K562 (cell line): Measurements from ENCODE around the gene KCNH2. TPM values are rescaled to one million over a fixed set of nuclear protein-coding genes. Genes with fewer than 3 reads are reported as not detected.
A peak's percentile ranks its signal among the peaks of the same experiment; 100 is the strongest.

ENCODE experiments used
- CHD1 ChIP-seq: fragments of 200-600 bp; sonication (generic); IDR thresholded peaks from one replicate; pipeline ENCODE4 v1.6.1; 2012; ENCODE audit warnings: mild to moderate bottlenecking, moderate library complexity, low read length, inconsistent platforms
- DMBX1 ChIP-seq: fragments of 250-450 bp; sonication (Bioruptor Pico); IDR thresholded peaks from 2 replicates; pipeline ENCODE4 v1.8.0; 2022; ENCODE audit warnings: inconsistent platforms, mild to moderate bottlenecking, moderate library complexity, borderline replicate concordance
- ELK1 ChIP-seq: sonication (generic); formaldehyde crosslinking; IDR thresholded peaks from 2 replicates; pipeline ENCODE4 v1.8.1; 2022; ENCODE audit warnings: missing genetic modification reagents
- GABPA ChIP-seq: fragments of 200-800 bp; sonication (Bioruptor generic); conservative IDR thresholded peaks from 2 replicates; pipeline ENCODE4 v1.6.1; 2016; ENCODE audit warnings: low read depth, missing genetic modification characterization, missing compliant biosample characterization
- GTF2F1 ChIP-seq: IDR thresholded peaks from 2 replicates; pipeline ENCODE4 v1.6.1; 2011; ENCODE audit warnings: low read depth, low read length, improper control_type of control experiment
- HES1 ChIP-seq: fragments of 450-650 bp; IDR thresholded peaks from 2 replicates; pipeline ENCODE4 v1.6.1; 2016; ENCODE audit warnings: low read depth, mild to moderate bottlenecking, moderate library complexity
- HMGN3 ChIP-seq: IDR thresholded peaks from 2 replicates; pipeline ENCODE4 v1.6.1; 2011; ENCODE audit warnings: borderline replicate concordance, low read depth, mild to moderate bottlenecking, mixed read lengths, low read length; ENCODE audit not compliant: insufficient read length; ENCODE audit errors: extremely low read depth
- KLF6 ChIP-seq: fragments of 250-450 bp; sonication (Bioruptor Pico); IDR thresholded peaks from 2 replicates; pipeline ENCODE4 v1.4.0; 2020; ENCODE audit warnings: mild to moderate bottlenecking, moderate library complexity, borderline replicate concordance
- NFE2L1 ChIP-seq: fragments of 450-650 bp; IDR thresholded peaks from 2 replicates; pipeline ENCODE4 v1.6.1; 2016; ENCODE audit warnings: missing genetic modification characterization, low read depth, mild to moderate bottlenecking, missing compliant biosample characterization, moderate library complexity, borderline replicate concordance
- POLR2B ChIP-seq: fragments of 450-650 bp; IDR thresholded peaks from 2 replicates; pipeline ENCODE4 v1.6.1; 2018; ENCODE audit warnings: low read depth; ENCODE audit not compliant: partially characterized antibody
- RB1 ChIP-seq: fragments of 450-650 bp; IDR thresholded peaks from 2 replicates; pipeline ENCODE4 v1.6.1; 2017; ENCODE audit warnings: low read depth, mild to moderate bottlenecking
- RBM39 ChIP-seq: fragments of 200-400 bp; formaldehyde crosslinking; optimal IDR thresholded peaks from 2 replicates; pipeline ENCODE3; 2018; ENCODE audit warnings: low read depth, low read length
- RERE ChIP-seq: sonication (generic); formaldehyde crosslinking; IDR thresholded peaks from 2 replicates; pipeline ENCODE4 v1.8.0; 2023; ENCODE audit warnings: missing genetic modification reagents, mild to moderate bottlenecking, borderline replicate concordance
- SMARCB1 ChIP-seq: IDR thresholded peaks from 2 replicates; pipeline ENCODE4 v1.6.1; 2011; ENCODE audit warnings: improper control_type of control experiment, low read depth; ENCODE audit not compliant: insufficient read length
- TCF3 ChIP-seq: sonication (generic); formaldehyde crosslinking; IDR thresholded peaks from 2 replicates; pipeline ENCODE4 v1.4.0; 2020; ENCODE audit warnings: mild to moderate bottlenecking, missing genetic modification reagents
- ZBTB7A ChIP-seq: IDR thresholded peaks from 2 replicates; pipeline ENCODE4 v1.6.1; 2011; ENCODE audit warnings: low read depth, mild to moderate bottlenecking, low read length, moderate library complexity, borderline replicate concordance; ENCODE audit not compliant: control insufficient read depth
- ZNF274 ChIP-seq: IDR thresholded peaks from 2 replicates; pipeline ENCODE4 v1.6.1; 2011; ENCODE audit warnings: low read depth, mild to moderate bottlenecking, low read length, moderate library complexity, borderline replicate concordance
- ZNF41 ChIP-seq: fragments of 250-450 bp; sonication (Bioruptor Pico); conservative IDR thresholded peaks from 2 replicates; pipeline ENCODE4 v1.4.0; 2020; ENCODE audit warnings: mild to moderate bottlenecking
- ZNF830 ChIP-seq: fragments of 250-450 bp; sonication (Bioruptor Pico); IDR thresholded peaks from 2 replicates; pipeline ENCODE4 v1.5.0; 2021; ENCODE audit warnings: mild to moderate bottlenecking
- polyA plus RNA-seq, 8 experiments: library from polyadenylated mRNA; depleted of rRNA in 4 of 8; stranded (reverse) in 5 of 8; unstranded in 3 of 8; fragments of >200 nt; fragmentation: Nextera tagmentation in 2 of 8; fragmentation: Illumina TruSeq in 1 of 8; extraction: Ambion mirVana in 2 of 8; extraction: Trizol in 1 of 8; gene quantifications; 2 replicates each; pipeline versions ENCODE4 v1.2.1 to v1.2.3, GENCODE V29; 2011 to 2014; ENCODE audit warnings: inconsistent platforms in 1 of 8, missing spikeins in 1 of 8
- total RNA-seq, 7 experiments: library from RNA; depleted of rRNA in 6 of 7; stranded (reverse); fragments of >200 nt in 6 of 7; fragmentation: Illumina TruSeq in 2 of 7; extraction: Trizol in 2 of 7; gene quantifications; 2 replicates each; pipeline versions ENCODE4 v1.2.1 to v1.2.3, GENCODE V29; 2011 to 2021; ENCODE audit warnings: low replicate concordance in 1 of 7

The KCNH2 gene
- total and polyA plus RNA-seq, 9 of the 15 experiments (the other 6 are each of a cell fraction or from before 2014, with no cell fraction given), result 18.1 to 368 (median 218) TPM

- TF ChIP-seq RERE (no peak; the same call in 1 of the 2 replicates), ZNF41 (CRISPR knock-in tag) (no peak), HES1 (no peak), ZNF274 (0 out of 2 replicates have a peak, but pooled peaks have one; percentile 3), ZNF830 (CRISPR knock-in tag) (0 out of 2 replicates have a peak, but pooled peaks have one; percentile 68), DMBX1 (no peak), ZBTB7A (peak; percentile 97), POLR2B (no peak), KLF6 (CRISPR knock-in tag) (no peak), GABPA (no peak), RBM39 (no peak), CHD1 (no peak), RB1 (peak; percentile 86), HMGN3 (no peak), NFE2L1 (tag) (no peak), GTF2F1 (no peak), SMARCB1 (no peak), TCF3 (CRISPR knock-in tag) (no peak), ELK1 (no peak)
Measured at GRCh38 chr7:151009327-151010036, 31.4 kb upstream of the KCNH2 start (continued).
